ENCODE data around the gene SPAG4.

SPAG4 gene

GRCh38 chr20:35583636-35584560 is 31.7 kb upstream of the SPAG4 start:
- Histone ChIP-seq H3K9me3 (ENCODE audit: control insufficient read depth, low read length) (peaks cover 7% of the 10 kb centered on the region), H3K27me3 (replicated peaks; ENCODE audit: control insufficient read depth, insufficient read depth, low read length) (peaks cover 4% of the 10 kb centered on the region), H3K4me3 (ENCODE audit: low read length) (no peak overlapping the region), H3K9ac (ENCODE audit: low read length) (no peak overlapping the region), H3K36me3 (ENCODE audit: control insufficient read depth, insufficient read depth, low read length, severe bottlenecking) (no peaks in the 10 kb centered on the region), H3K4me1 (ENCODE audit: control insufficient read depth, insufficient read depth, low read length) (no peaks in the 10 kb centered on the region)
- DNase-seq (ENCODE audit: low read depth) = no peak

GRCh38 chr20:35586751-35587425 is 28.7 kb upstream of the SPAG4 start:
- no peak for DNase-seq (ENCODE audit: low read depth)
- Histone ChIP-seq H3K27me3 (replicated peaks; ENCODE audit: control insufficient read depth, insufficient read depth, low read length) (no peaks in the 10 kb centered on the region), H3K4me3 (ENCODE audit: low read length) (no peak overlapping the region), H3K4me1 (ENCODE audit: control insufficient read depth, insufficient read depth, low read length) (no peaks in the 10 kb centered on the region), H3K9me3 (ENCODE audit: control insufficient read depth, low read length) (peaks cover under 1% of the 10 kb centered on the region), H3K36me3 (ENCODE audit: control insufficient read depth, insufficient read depth, low read length, severe bottlenecking) (no peaks in the 10 kb centered on the region), H3K9ac (ENCODE audit: low read length) (no peak overlapping the region)

- Histone ChIP-seq H3K9me3 (ENCODE audit: control insufficient read depth, low read length) (no peaks in the 10 kb centered on the region), H3K4me3 (ENCODE audit: low read length) (no peak overlapping the region), H3K9ac (ENCODE audit: low read length) (no peak overlapping the region), H3K36me3 (ENCODE audit: control insufficient read depth, insufficient read depth, low read length, severe bottlenecking) (no peaks in the 10 kb centered on the region), H3K27me3 (replicated peaks; ENCODE audit: control insufficient read depth, insufficient read depth, low read length) (no peaks in the 10 kb centered on the region), H3K4me1 (ENCODE audit: control insufficient read depth, insufficient read depth, low read length) (no peaks in the 10 kb centered on the region)
- DNase-seq (ENCODE audit: low read depth) = no peak
Observed at GRCh38 chr20:35587436-35587835, 28.2 kb upstream of the SPAG4 start.

- Histone ChIP-seq H3K4me3 (ENCODE audit: low read length) (no peak overlapping the region), H3K9me3 (ENCODE audit: control insufficient read depth, low read length) (no peaks in the 10 kb centered on the region), H3K36me3 (ENCODE audit: control insufficient read depth, insufficient read depth, low read length, severe bottlenecking) (no peaks in the 10 kb centered on the region), H3K9ac (ENCODE audit: low read length) (no peak overlapping the region), H3K27me3 (replicated peaks; ENCODE audit: control insufficient read depth, insufficient read depth, low read length) (no peaks in the 10 kb centered on the region), H3K4me1 (ENCODE audit: control insufficient read depth, insufficient read depth, low read length) (no peaks in the 10 kb centered on the region)
- DNase-seq (ENCODE audit: low read depth) = no peak
Observed at GRCh38 chr20:35588397-35588796, 27.2 kb upstream of the SPAG4 start.

GRCh38 chr20:35592339-35592974 is 23.2 kb upstream of the SPAG4 start:
- no peak overlapping the region for H3K9ac ChIP-seq (ENCODE audit: low read length)
- peaks cover 20% of the 10 kb centered on the region for H3K27me3 ChIP-seq (replicated peaks; ENCODE audit: control insufficient read depth, insufficient read depth, low read length)
- H3K9me3 ChIP-seq (ENCODE audit: control insufficient read depth, low read length) = no peaks in the 10 kb centered on the region
- H3K4me3 ChIP-seq (ENCODE audit: low read length) = no peak overlapping the region
- no peak for DNase-seq (ENCODE audit: low read depth)
- H3K36me3 ChIP-seq (ENCODE audit: control insufficient read depth, insufficient read depth, low read length, severe bottlenecking) = no peaks in the 10 kb centered on the region
- H3K4me1 ChIP-seq (ENCODE audit: control insufficient read depth, insufficient read depth, low read length) = no peaks in the 10 kb centered on the region

- no peaks in the 10 kb centered on the region for H3K36me3 ChIP-seq (ENCODE audit: control insufficient read depth, insufficient read depth, low read length, severe bottlenecking)
- no peak for DNase-seq (ENCODE audit: low read depth)
- no peak overlapping the region for H3K9ac ChIP-seq (ENCODE audit: low read length)
- H3K9me3 ChIP-seq (ENCODE audit: control insufficient read depth, low read length) = no peaks in the 10 kb centered on the region
- H3K4me3 ChIP-seq (ENCODE audit: low read length) = no peak overlapping the region
- H3K4me1 ChIP-seq (ENCODE audit: control insufficient read depth, insufficient read depth, low read length) = no peaks in the 10 kb centered on the region
- H3K27me3 ChIP-seq (replicated peaks; ENCODE audit: control insufficient read depth, insufficient read depth, low read length) = peaks cover 39% of the 10 kb centered on the region
Observed at GRCh38 chr20:35595456-35595855, 20.2 kb upstream of the SPAG4 start.

GRCh38 chr20:35595901-35596300 is 19.7 kb upstream of the SPAG4 start:
- Histone ChIP-seq H3K9ac (ENCODE audit: low read length) (no peak overlapping the region), H3K4me1 (ENCODE audit: control insufficient read depth, insufficient read depth, low read length) (peaks cover under 1% of the 10 kb centered on the region), H3K4me3 (ENCODE audit: low read length) (no peak overlapping the region), H3K9me3 (ENCODE audit: control insufficient read depth, low read length) (no peaks in the 10 kb centered on the region), H3K27me3 (replicated peaks; ENCODE audit: control insufficient read depth, insufficient read depth, low read length) (peaks cover 43% of the 10 kb centered on the region), H3K36me3 (ENCODE audit: control insufficient read depth, insufficient read depth, low read length, severe bottlenecking) (no peaks in the 10 kb centered on the region)
- DNase-seq (ENCODE audit: low read depth) = no peak

- Histone ChIP-seq H3K27me3 (replicated peaks; ENCODE audit: control insufficient read depth, insufficient read depth, low read length) (peaks cover 44% of the 10 kb centered on the region), H3K9me3 (ENCODE audit: control insufficient read depth, low read length) (no peaks in the 10 kb centered on the region), H3K4me3 (ENCODE audit: low read length) (no peak overlapping the region), H3K36me3 (ENCODE audit: control insufficient read depth, insufficient read depth, low read length, severe bottlenecking) (no peaks in the 10 kb centered on the region), H3K9ac (ENCODE audit: low read length) (no peak overlapping the region), H3K4me1 (ENCODE audit: control insufficient read depth, insufficient read depth, low read length) (peaks cover 11% of the 10 kb centered on the region)
- no peak for DNase-seq (ENCODE audit: low read depth)
Observed at GRCh38 chr20:35597186-35597585, 18.4 kb upstream of the SPAG4 start.

GRCh38 chr20:35598476-35598875 is 17.2 kb upstream of the SPAG4 start:
- H3K4me1 ChIP-seq (ENCODE audit: control insufficient read depth, insufficient read depth, low read length) = peaks cover 11% of the 10 kb centered on the region
- no peak overlapping the region for H3K9ac ChIP-seq (ENCODE audit: low read length)
- no peak overlapping the region for H3K4me3 ChIP-seq (ENCODE audit: low read length)
- DNase-seq (ENCODE audit: low read depth) = no peak
- no peaks in the 10 kb centered on the region for H3K36me3 ChIP-seq (ENCODE audit: control insufficient read depth, insufficient read depth, low read length, severe bottlenecking)
- H3K9me3 ChIP-seq (ENCODE audit: control insufficient read depth, low read length) = no peaks in the 10 kb centered on the region
- H3K27me3 ChIP-seq (replicated peaks; ENCODE audit: control insufficient read depth, insufficient read depth, low read length) = peaks cover 48% of the 10 kb centered on the region

- H3K9me3 ChIP-seq (ENCODE audit: control insufficient read depth, low read length) = no peaks in the 10 kb centered on the region
- peaks cover 11% of the 10 kb centered on the region for H3K4me1 ChIP-seq (ENCODE audit: control insufficient read depth, insufficient read depth, low read length)
- H3K27me3 ChIP-seq (replicated peaks; ENCODE audit: control insufficient read depth, insufficient read depth, low read length) = peaks cover 48% of the 10 kb centered on the region
- no peak overlapping the region for H3K9ac ChIP-seq (ENCODE audit: low read length)
- H3K4me3 ChIP-seq (ENCODE audit: low read length) = no peak overlapping the region
- H3K36me3 ChIP-seq (ENCODE audit: control insufficient read depth, insufficient read depth, low read length, severe bottlenecking) = no peaks in the 10 kb centered on the region
- DNase-seq (ENCODE audit: low read depth) = no peak
Observed at GRCh38 chr20:35598899-35599775, 16.5 kb upstream of the SPAG4 start.
